ENCODE data around the gene ISG15.

DNA sequence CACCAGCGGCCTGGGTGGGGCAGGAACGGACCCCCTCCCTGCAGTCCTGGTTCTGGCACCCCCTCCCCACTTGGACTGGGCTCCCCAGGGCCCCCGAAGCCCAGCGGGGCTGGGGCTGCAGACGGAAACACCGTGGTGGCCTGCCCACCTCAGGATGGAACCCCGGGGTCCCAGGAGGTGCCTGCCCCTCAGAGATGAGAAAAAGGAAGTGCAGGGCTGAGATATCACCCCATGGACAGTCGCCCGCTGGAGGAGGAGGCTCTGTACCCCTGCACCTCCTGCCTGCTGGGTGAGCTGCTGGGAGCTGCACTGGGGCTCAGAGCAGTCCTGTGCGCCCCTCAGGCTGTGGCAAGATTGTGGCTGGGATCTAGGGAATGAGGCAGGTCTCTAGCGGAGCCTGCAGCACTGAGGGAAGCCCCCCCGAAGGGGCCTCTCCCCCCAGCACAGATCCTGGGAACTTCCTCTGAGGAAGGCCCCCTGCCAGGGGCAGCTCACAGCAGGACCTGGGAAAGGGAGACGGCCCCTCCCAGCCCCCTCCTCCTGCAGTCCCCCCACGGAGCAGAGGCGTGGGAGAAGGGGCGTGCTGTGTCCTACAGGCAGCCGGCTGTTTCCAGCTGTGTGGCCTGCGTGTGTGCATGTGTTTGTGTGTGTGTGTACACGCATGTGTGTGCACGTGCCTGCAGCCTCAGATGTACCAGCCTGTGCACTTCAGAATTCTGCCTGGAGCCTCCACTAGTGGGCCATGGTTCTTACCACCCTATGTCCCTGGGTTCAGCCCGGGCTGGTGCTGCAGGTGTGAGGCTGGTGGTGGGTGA, 13.5 kb downstream of the ISG15 start:
- TF ChIP-seq, protein P1, sequence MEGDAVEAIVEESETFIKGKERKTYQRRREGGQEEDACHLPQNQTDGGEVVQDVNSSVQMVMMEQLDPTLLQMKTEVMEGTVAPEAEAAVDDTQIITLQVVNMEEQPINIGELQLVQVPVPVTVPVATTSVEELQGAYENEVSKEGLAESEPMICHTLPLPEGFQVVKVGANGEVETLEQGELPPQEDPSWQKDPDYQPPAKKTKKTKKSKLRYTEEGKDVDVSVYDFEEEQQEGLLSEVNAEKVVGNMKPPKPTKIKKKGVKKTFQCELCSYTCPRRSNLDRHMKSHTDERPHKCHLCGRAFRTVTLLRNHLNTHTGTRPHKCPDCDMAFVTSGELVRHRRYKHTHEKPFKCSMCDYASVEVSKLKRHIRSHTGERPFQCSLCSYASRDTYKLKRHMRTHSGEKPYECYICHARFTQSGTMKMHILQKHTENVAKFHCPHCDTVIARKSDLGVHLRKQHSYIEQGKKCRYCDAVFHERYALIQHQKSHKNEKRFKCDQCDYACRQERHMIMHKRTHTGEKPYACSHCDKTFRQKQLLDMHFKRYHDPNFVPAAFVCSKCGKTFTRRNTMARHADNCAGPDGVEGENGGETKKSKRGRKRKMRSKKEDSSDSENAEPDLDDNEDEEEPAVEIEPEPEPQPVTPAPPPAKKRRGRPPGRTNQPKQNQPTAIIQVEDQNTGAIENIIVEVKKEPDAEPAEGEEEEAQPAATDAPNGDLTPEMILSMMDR (IDR thresholded peaks at IDR 0.05; ENCODE audit: insufficient read depth, low read length, poor library complexity, severe bottlenecking) = no peak
- TF ChIP-seq EZH2phosphoT487 (conservative IDR thresholded peaks at IDR 0.05; ENCODE audit: low read length) = no peak

All from SU-DHL-6 (cell line).